ENCODE measurements around the gene ZMYM4.

The ZMYM4 gene

DNA sequence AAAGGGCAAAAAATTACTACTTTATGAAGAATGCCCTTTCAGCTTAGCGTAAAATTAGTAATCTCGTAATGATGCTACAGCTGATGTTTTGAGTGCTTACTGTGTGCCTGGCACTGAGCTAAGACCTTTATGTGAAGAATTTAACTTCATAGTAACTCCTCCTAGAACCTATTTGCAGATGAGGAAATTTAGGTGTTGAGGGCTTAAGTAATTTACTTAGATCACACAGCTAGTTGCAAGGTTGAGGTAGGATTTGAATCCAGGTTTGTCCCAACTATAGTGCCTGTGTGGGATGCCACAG is 1.4 kb downstream of the ZMYM4 start:
- Histone ChIP-seq H3K4me3 (peak overlapping the region; percentile 70 to 99 (median 93)), H3K27ac (peak overlapping the region in 2 of 21 experiments; percentile 98 to 99)

- no peak overlapping the region for H3K27ac ChIP-seq
Measured at GRCh38 chr1:35270836-35271235, 2.3 kb downstream of the ZMYM4 start.

DNA sequence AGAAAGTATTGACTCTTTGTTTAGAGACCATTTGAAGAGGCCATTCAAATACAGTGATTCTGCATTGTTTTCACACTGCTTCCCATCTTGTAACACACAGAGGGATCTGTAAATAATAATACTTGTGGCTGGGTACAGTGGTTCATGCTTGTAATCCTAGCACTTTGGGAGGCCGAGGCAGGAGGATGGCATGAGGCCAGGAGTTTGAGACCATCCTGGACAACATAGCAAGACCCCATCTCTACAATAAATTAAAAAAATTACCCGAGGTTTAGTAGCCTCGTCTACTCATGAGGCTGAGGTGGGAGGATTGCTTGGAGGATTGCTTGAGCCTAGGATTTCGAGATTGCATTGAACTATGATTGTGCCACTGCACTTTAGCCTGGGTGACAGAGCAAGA is 5.7 kb downstream of the ZMYM4 start:
- H3K27ac ChIP-seq: no peak overlapping the region
- H3K4me3 ChIP-seq: no peak overlapping the region

More at GRCh38 chr1:35270836-35271235, 2.3 kb downstream of the ZMYM4 start:
- H3K4me3 ChIP-seq: no peak overlapping the region

DNA sequence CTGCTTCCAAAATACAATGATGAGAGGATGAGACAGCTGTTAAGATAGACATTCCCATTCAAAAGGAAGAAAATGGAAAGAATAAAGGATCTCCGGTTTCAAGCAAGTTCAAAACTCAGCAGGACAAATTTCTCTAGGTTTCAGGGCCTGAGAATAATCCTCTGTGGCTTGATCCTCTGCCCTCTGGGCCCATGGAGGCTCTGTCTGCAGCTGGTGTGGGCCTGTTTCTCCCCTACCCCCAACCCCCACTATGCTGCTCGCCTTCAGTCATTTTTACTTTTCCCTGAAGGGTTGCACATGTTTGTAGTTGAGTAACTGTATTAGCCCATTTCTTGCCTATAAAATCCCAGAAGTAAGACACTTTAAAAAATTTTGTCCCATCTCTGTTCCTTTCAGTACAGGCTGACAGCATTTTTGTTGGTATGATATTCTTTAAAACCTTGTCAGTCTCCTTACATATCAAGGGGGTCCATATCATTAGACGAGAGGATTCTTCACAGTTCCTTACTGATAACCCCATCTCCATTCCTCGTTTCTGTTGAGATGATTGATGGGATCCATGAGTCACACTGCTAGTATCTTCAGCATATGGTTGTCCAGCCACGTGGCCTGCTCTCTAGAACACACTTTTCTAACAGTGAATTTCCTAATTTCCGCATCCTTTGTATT is 10.5 kb downstream of the ZMYM4 start:
- no peak overlapping the region for H3K4me3 ChIP-seq
- no peak overlapping the region for H3K27ac ChIP-seq

GRCh38 chr1:35279555-35279904 is 11.0 kb downstream of the ZMYM4 start:
- Histone ChIP-seq H3K27ac (no peak overlapping the region), H3K4me3 (no peak overlapping the region)

DNA sequence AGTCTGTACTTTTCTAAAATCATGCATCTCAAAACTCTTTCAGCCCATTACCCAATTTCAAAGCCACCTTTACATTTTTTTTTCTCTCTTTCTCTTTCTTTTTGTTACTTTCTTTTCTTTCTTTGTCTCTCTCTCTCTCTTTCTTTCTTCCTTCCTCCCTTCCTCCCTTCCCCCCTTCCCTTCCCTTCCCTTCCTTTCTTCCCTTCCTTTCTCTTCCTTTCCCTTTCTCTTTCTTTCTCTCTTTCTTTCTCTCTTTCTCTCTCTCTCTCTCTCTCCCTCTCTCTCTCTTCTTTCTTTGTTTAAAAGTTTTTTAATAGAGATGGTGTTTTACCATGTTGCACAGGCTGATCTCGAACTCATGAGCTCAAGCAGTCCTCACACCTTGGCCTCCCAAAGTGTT is 11.5 kb downstream of the ZMYM4 start:
- Histone ChIP-seq H3K4me3 (no peak overlapping the region), H3K27ac (no peak overlapping the region)

DNA sequence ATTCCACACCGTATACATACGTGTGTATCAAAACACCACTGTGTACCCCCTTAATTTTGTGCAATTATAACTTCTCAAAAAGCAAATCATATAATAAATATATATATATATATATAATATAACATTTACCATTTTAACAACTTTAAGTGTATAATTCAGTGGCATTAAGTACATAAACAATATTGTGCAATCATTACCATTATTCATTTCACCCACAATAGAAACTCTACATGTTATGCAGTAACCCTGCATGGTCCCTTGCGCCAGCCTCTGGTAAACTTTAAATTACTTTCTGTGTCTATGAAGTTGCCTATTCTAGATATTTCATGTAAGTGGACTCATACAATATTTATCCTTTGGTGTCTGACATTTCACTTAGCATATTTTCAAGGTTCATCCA is 13.1 kb downstream of the ZMYM4 start:
- H3K4me3 ChIP-seq: no peak overlapping the region
- no peak overlapping the region for H3K27ac ChIP-seq

DNA sequence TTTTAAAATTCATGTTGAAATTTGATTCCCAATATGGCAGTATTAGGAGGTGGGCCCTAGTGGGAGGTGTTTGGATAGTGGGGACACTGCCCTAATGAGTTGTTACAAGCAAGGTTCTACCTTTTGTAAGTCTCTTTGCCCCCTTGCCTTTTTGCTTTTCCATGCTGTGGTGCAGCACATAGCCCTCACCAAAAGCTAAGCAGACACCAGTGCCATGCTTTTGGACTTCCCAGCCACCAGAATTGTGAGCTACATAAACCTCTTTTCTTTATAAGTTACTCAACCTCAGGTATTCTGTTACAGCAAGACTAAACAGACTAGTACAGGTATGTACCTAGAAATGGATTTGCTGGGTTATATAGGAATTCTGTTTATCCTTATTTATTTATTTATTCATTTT is 13.7 kb downstream of the ZMYM4 start:
- Histone ChIP-seq H3K4me3 (no peak overlapping the region), H3K27ac (no peak overlapping the region)

DNA sequence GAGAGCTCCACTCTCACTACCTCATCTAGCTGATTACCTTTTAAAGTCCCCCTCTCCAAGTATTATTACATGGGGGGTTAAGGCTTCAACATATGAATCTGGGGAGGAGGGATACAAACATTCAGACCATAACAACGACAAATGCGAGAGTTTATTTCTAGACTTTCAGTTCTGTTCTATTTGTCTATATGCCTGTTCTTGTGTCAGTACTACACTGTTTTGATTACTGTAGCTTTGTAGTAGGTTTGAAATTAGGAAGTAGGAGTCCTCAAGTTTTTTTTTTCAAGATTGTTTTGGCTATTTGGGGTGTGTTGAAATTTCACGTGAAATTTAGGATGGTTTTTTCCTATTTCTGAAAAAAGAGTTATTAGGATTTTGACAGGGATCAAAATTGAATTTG is 16.3 kb downstream of the ZMYM4 start:
- Histone ChIP-seq H3K4me3 (no peak overlapping the region), H3K27ac (no peak overlapping the region)

- no peak overlapping the region for H3K27ac ChIP-seq
- H3K4me3 ChIP-seq: no peak overlapping the region
Measured at GRCh38 chr1:35285771-35286606, 17.5 kb downstream of the ZMYM4 start.

- Histone ChIP-seq H3K27ac (peak overlapping the region in 8 of 21 experiments; percentile 2 to 55 (median 30)), H3K4me3 (no peak overlapping the region)
Measured at GRCh38 chr1:35287807-35288640, 19.5 kb downstream of the ZMYM4 start.

GRCh38 chr1:35288761-35289160 is 20.3 kb downstream of the ZMYM4 start:
- Histone ChIP-seq H3K4me3 (no peak overlapping the region), H3K27ac (peak overlapping the region in 4 of 21 experiments; percentile 2 to 31 (median 14))

GRCh38 chr1:35290452-35290851 is 21.9 kb downstream of the ZMYM4 start:
- no peak overlapping the region for H3K4me3 ChIP-seq
- no peak overlapping the region for H3K27ac ChIP-seq

DNA sequence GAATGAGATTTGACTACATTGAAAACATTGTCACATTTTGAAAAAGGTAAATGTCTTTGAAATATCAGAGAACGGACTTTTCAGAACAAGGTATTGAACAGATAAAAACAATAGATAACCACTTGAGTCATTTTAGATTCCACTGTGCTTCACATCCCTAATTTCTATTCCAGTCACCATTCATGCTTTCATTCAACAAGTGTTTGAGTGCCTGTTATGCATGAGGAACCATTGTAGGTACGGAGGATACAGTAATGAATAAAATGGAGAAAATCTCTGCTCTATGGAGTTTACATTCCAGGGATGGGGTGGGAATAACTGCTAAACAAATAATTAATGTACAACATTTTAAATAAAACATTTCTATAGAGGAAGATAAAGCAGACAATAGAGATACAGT is 26.3 kb downstream of the ZMYM4 start:
- Histone ChIP-seq H3K27ac (no peak overlapping the region), H3K4me3 (no peak overlapping the region)

- Histone ChIP-seq H3K4me3 (no peak overlapping the region), H3K27ac (no peak overlapping the region)
Measured at GRCh38 chr1:35297886-35298285, 29.4 kb downstream of the ZMYM4 start.

DNA sequence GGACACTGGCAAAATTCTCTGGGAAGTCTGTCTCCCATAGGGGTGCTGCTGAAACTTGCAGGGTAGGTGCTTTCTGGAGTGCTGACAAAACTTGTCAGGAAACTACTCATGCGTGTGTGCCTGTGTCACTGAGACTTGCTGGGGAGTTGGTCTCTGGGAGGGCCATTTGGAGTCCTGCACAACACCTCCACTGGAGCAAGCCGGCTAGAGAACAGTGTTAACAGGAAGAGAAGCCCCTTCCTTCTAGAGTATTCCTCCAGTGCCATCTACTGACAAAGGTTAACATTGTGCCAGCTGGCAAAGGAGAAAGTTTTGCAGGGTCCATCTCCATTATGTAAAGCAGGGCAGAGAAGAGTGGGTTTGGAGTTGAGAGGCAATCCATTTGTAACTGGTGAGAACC is 30.0 kb downstream of the ZMYM4 start:
- Histone ChIP-seq H3K27ac (no peak overlapping the region), H3K4me3 (no peak overlapping the region)

DNA sequence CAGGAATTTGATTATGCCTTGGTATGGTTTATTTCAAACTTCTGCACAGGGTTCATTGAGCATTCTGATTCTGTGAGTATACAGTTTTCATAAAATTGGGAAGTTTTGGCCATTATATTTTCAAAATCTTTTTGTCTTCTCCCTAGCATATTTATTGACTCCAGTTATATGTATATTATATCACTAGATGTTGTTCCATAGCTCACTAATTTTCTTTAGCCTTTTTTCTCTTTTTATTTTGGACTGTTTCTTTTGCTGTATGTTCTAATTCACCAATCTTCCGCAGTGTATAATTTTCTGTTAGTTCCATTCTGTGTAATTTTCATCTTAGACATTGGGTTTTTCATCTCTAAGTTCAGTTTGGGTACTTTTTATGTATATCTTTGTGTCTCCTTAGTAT is 31.9 kb downstream of the ZMYM4 start:
- Histone ChIP-seq H3K27ac (no peak overlapping the region), H3K4me3 (no peak overlapping the region)

GRCh38 chr1:35301674-35302392 is 33.3 kb downstream of the ZMYM4 start:
- Histone ChIP-seq H3K27ac (no peak overlapping the region), H3K4me3 (no peak overlapping the region)

GRCh38 chr1:35305383-35305782 is 36.9 kb downstream of the ZMYM4 start:
- H3K27ac ChIP-seq: no peak overlapping the region

GRCh38 chr1:35315649-35316048 is 47.1 kb downstream of the ZMYM4 start:
- H3K27ac ChIP-seq: no peak overlapping the region
- H3K4me3 ChIP-seq: no peak overlapping the region

More at GRCh38 chr1:35305383-35305782, 36.9 kb downstream of the ZMYM4 start:
- no peak overlapping the region for H3K4me3 ChIP-seq

Data from skin epidermis (tissue), 12 donors.